Measurements from ENCODE around the gene RHCE. TPM values are rescaled to one million over a fixed set of nuclear protein-coding genes. Genes with fewer than 3 reads are reported as not detected.
"Not testable (repeated sequence)": the region's sequence is repeated elsewhere in the genome, so short reads cannot be mapped to it uniquely, and the experiment has no call there.

RHCE gene
- total RNA-seq (1 to 10 TPM in 1 of 5 donors, not detected in 4; 2.9 TPM), polyA plus RNA-seq (under 1 TPM in 1 of 3 donors, not detected in 2; 0.13 TPM)
- long read RNA-seq, donor 1: 0 reads
- long read RNA-seq, donor 2: 0 reads
- long read RNA-seq, donor 3: 0 reads
- long read RNA-seq, donor 4: 0 reads
- long read RNA-seq, donor 5: 0 reads
- long read RNA-seq, donor 6: 0 reads
- long read RNA-seq, donor 7, partial matches to known transcripts: 0 of 3 reads
- long read RNA-seq, donor 7, other reads (novel, unspliced or antisense): 0 of 3 reads
- long read RNA-seq, donor 8: 0 reads
- long read RNA-seq, donor 9: 0 reads
- long read RNA-seq, donor 10: 0 reads

DNA sequence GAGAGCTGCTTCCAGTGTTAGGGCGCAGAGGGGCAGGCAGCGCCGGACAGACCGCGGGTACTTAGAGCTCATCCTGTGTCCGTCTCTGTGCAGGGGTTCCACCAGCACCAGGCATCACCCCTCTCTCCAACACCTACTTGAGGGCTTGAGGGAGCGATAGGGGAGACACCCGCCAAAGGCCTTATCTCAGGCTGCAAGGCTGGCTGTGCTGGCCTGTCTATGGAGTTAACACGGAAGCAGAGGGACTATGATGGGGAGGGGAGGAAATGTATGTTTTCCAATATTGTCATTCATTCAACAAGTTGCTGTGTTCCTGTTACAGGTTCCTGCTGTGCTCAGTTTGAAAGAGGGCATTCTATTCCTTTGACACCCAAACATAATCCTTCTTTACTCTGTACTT lies at the start of gene RHCE:
Gene RHCE (minus strand): TSS at position 111 of the 400 bp plus-strand sequence. CDS start 39 bp downstream, at position 72.
- 64 to 100% (median 90%) methylated on average over 3 to 9 of the region's 9 CpGs for WGBS, 5 donors
- DNase-seq; H3K27me3 ChIP-seq; H3K36me3 ChIP-seq; H3K9me3 ChIP-seq; H3K27ac ChIP-seq; H3K4me1 ChIP-seq; H3K4me3 ChIP-seq; intact Hi-C loops (cut with DNase I; ENCODE audit: low total_unique reads): not testable (repeated sequence)

DNA sequence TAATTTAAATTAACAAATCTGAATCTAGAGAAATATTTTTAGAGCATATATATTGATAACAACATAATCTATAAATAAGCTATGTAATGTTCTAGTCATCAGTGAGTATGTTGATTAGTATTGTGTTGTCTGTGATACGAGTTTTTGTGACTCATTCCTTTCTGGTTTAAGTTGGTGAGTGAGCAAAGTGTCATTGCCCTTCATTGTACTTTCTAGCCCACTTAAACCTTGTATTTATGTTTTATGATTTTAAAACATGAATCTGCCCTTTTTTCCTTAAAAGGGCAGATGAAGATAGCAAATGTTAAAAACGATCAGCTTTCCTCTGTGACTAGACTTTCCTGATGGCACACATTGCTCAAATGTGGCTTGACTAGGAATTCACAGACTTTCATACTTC lies 48.6 kb upstream of the RHCE start:
- no peak for DNase-seq
- H3K9me3 ChIP-seq: no peaks in the 10 kb centered on the region
- intact Hi-C loops (cut with DNase I; ENCODE audit: low total_unique reads): no loop called here
- H3K36me3 ChIP-seq: no peaks in the 10 kb centered on the region
- H3K27me3 ChIP-seq: no peaks in the 10 kb centered on the region
- 64 to 83% (median 71%) methylated on average over 2 of the region's 2 CpGs for WGBS, 5 donors
- TF ChIP-seq EP300 (IDR thresholded peaks at IDR 0.05): no peak
- TF ChIP-seq, protein P1, sequence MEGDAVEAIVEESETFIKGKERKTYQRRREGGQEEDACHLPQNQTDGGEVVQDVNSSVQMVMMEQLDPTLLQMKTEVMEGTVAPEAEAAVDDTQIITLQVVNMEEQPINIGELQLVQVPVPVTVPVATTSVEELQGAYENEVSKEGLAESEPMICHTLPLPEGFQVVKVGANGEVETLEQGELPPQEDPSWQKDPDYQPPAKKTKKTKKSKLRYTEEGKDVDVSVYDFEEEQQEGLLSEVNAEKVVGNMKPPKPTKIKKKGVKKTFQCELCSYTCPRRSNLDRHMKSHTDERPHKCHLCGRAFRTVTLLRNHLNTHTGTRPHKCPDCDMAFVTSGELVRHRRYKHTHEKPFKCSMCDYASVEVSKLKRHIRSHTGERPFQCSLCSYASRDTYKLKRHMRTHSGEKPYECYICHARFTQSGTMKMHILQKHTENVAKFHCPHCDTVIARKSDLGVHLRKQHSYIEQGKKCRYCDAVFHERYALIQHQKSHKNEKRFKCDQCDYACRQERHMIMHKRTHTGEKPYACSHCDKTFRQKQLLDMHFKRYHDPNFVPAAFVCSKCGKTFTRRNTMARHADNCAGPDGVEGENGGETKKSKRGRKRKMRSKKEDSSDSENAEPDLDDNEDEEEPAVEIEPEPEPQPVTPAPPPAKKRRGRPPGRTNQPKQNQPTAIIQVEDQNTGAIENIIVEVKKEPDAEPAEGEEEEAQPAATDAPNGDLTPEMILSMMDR (IDR thresholded peaks at IDR 0.05): no peak
- TF ChIP-seq POLR2A (IDR thresholded peaks at IDR 0.05): no peak
- TF ChIP-seq POLR2AphosphoS5 (IDR thresholded peaks at IDR 0.05): no peak
- H3K4me1 ChIP-seq: peaks cover 14 to 54% (median 34%) of the 10 kb centered on the region in 4 donors
- H3K27ac ChIP-seq: no peak overlapping the region
- H3K4me3 ChIP-seq: no peak overlapping the region

DNA sequence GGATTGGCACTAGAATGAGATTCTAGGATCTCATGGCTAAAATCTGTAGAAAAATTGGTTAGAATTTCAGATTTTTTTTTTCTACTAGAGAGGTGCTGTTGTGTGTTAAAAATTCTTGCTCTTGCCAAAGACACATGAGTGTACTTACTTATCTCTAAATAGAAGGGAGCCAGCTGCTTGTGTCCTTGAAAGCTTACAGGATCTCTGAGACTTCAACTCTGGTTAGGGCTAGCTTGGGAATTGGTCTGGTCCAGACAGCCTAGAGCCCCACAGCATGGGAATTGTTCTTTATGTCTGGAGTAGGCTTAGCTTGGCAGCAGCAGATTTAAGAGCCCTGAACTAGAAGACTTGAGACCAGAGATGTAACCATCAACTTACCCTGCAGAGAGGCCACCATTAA lies 47.4 kb upstream of the RHCE start:
- peak overlapping the region in 1 of 5 donors; percentile 46 for H3K27ac ChIP-seq
- peaks cover 14 to 60% (median 31%) of the 10 kb centered on the region in 4 donors for H3K4me1 ChIP-seq
- no peaks in the 10 kb centered on the region for H3K27me3 ChIP-seq
- H3K36me3 ChIP-seq: no peaks in the 10 kb centered on the region
- H3K4me3 ChIP-seq: no peak overlapping the region
- intact Hi-C loops (cut with DNase I; ENCODE audit: low total_unique reads): no loop called here
- peak in 1 of 2 donors; percentile 33 for DNase-seq
- TF ChIP-seq, protein P1 (IDR thresholded peaks at IDR 0.05): no peak
- TF ChIP-seq POLR2A (IDR thresholded peaks at IDR 0.05): no peak
- TF ChIP-seq POLR2AphosphoS5 (IDR thresholded peaks at IDR 0.05): no peak
- TF ChIP-seq EP300 (IDR thresholded peaks at IDR 0.05): no peak
- H3K9me3 ChIP-seq: no peaks in the 10 kb centered on the region

DNA sequence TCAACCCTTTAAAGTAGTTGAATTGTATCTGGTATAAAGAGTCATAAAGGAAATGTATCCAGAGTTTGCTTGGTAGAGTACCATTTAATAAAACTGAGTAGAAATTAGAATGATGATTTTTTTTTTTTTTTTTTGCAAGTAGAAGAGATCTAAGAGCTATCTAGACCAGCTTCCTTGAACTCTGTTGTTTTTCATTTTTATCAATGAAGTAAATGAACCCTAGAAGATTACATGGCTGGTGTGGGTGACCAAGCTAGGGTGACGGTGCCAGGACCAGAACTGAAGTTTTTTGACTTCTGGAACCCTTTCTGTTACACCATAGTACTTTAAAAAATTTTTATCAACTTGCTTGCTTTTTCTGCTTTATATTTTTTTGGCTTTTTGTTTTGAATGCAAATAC lies 47.0 kb upstream of the RHCE start:
- TF ChIP-seq POLR2A (IDR thresholded peaks at IDR 0.05): no peak
- TF ChIP-seq, protein P1 (IDR thresholded peaks at IDR 0.05): no peak
- TF ChIP-seq POLR2AphosphoS5 (IDR thresholded peaks at IDR 0.05): no peak
- TF ChIP-seq EP300 (IDR thresholded peaks at IDR 0.05): no peak
- 22 to 53% (median 42%) methylated on average over 1 of the region's 1 CpG for WGBS, 5 donors
- intact Hi-C loops (cut with DNase I; ENCODE audit: low total_unique reads): no loop called here

DNA sequence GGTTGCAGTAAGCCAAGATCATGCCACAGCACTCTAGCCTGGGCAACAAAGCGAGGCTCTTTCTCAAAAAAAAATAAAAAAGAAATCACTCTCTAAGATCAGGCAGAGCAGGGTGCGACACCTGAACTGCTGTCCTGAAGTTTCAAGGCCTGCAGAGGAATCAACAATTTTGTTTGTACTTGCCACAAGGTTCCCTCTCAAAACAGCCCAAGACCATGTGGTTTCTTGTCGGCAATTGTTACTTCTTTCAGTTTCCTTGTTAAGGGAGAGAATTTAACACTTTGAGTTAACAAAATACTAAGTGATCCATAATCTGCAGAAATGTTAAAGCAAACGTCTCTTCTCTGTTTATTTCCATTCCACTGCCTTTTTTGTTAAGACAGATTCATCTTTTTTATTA lies 46.6 kb upstream of the RHCE start:
- intact Hi-C loops (cut with DNase I; ENCODE audit: low total_unique reads): no loop called here
- Histone ChIP-seq H3K27me3 (no peaks in the 10 kb centered on the region), H3K4me1 (peaks cover 14 to 61% (median 35%) of the 10 kb centered on the region in 4 donors), H3K9me3 (no peaks in the 10 kb centered on the region), H3K36me3 (no peaks in the 10 kb centered on the region), H3K4me3 (no peak overlapping the region), H3K27ac (no peak overlapping the region)
- TF ChIP-seq POLR2AphosphoS5 (IDR thresholded peaks at IDR 0.05) (no peak), EP300 (IDR thresholded peaks at IDR 0.05) (no peak), POLR2A (IDR thresholded peaks at IDR 0.05) (no peak)
- TF ChIP-seq, protein P1 (IDR thresholded peaks at IDR 0.05): no peak
- 50 to 56% (median 55%) methylated on average over 4 of the region's 4 CpGs for WGBS, 5 donors
- peak in 1 of 2 donors; percentile 27 for DNase-seq

More for the DNA sequence above, 47.0 kb upstream of the RHCE start:
- peaks cover 14 to 61% (median 34%) of the 10 kb centered on the region in 4 donors for H3K4me1 ChIP-seq
- no peaks in the 10 kb centered on the region for H3K36me3 ChIP-seq
- no peaks in the 10 kb centered on the region for H3K27me3 ChIP-seq
- H3K9me3 ChIP-seq: no peaks in the 10 kb centered on the region
- H3K27ac ChIP-seq: peak overlapping the region in 1 of 5 donors; percentile 46
- no peak overlapping the region for H3K4me3 ChIP-seq
- no peak for DNase-seq
